IMR-90 (cell line): ENCODE measurements around the gene PPP5C. TPM values are rescaled to one million over a fixed set of nuclear protein-coding genes. Genes with fewer than 3 reads are reported as not detected.

Source experiments
- ATAC-seq: fragments of 200-7000 bp; cut with Tn5 transposase; 2 replicates; pipeline ENCODE4 v1.9.1; 2020; ENCODE audit warnings: low read depth, mild to moderate bottlenecking, moderate library complexity
- BruUV-seq: library from RNA; stranded (reverse); fragments of 400-500 nt; replicated peaks from 2 replicates; lab custom pipeline; 2021; lab: Mats Ljungman, UMichigan
- CTCF ChIA-PET: fragments of 300-600 bp; formaldehyde crosslinking; extraction: SDS; loops from one replicate; lab custom pipeline; 2021; ENCODE audit warnings: antibody characterized with exemption; lab: Yijun Ruan, JAX
- POLR2A ChIA-PET: fragments of 300-600 bp; sonication (Branson Sonifier 250); formaldehyde crosslinking; loops from one replicate; lab custom pipeline; 2022; ENCODE audit warnings: antibody characterized with exemption; ENCODE audit not compliant: unreplicated experiment; lab: Charles Lee
- DNase-seq: peaks from one replicate; pipeline ENCODE4 v3.0.0; 2013
- H2AFZ ChIP-seq: replicated peaks from 2 replicates; pipeline ENCODE3; 2013; ENCODE audit warnings: low read length, mild to moderate bottlenecking; ENCODE audit not compliant: poor library complexity
- H2AK5ac ChIP-seq: 2 replicates; pipeline ENCODE4 v1.6.1; 2013; ENCODE audit warnings: low read depth, low read length, inconsistent platforms
- H2AK9ac ChIP-seq: replicated peaks from 2 replicates; pipeline ENCODE3; 2013; ENCODE audit warnings: mild to moderate bottlenecking, low read depth, low read length, moderate library complexity; ENCODE audit not compliant: poor library complexity
- H2BK120ac ChIP-seq: 2 replicates; pipeline ENCODE4 v1.6.1; 2013; ENCODE audit warnings: low read depth, low read length, inconsistent platforms
- H2BK15ac ChIP-seq: 3 replicates; pipeline ENCODE4 v1.6.1; 2013; ENCODE audit warnings: low read depth, low read length, inconsistent platforms
- H2BK20ac ChIP-seq: 2 replicates; pipeline ENCODE4 v1.6.1; 2013; ENCODE audit warnings: low read depth, mild to moderate bottlenecking, inconsistent platforms, low read length, moderate library complexity
- H2BK5ac ChIP-seq: 2 replicates; pipeline ENCODE4 v1.6.1; 2013; ENCODE audit warnings: mild to moderate bottlenecking, low read depth, low read length, inconsistent platforms; ENCODE audit not compliant: poor library complexity, severe bottlenecking
- H3K14ac ChIP-seq: replicated peaks from 2 replicates; pipeline ENCODE4 v1.6.1; 2013; ENCODE audit warnings: low read depth, low read length, inconsistent platforms
- H3K18ac ChIP-seq: 2 replicates; pipeline ENCODE4 v1.6.1; 2013; ENCODE audit warnings: low read depth, low read length, control low read depth
- H3K23ac ChIP-seq: 2 replicates; pipeline ENCODE4 v1.6.1; 2013; ENCODE audit warnings: low read depth, low read length, inconsistent platforms
- H3K27ac ChIP-seq: 2 replicates; pipeline ENCODE4 v1.5.1; 2013; ENCODE audit warnings: mild to moderate bottlenecking, control low read depth, low read length; ENCODE audit not compliant: insufficient read depth
- H3K27me3 ChIP-seq: 2 replicates; pipeline ENCODE4 v1.6.1; 2013; ENCODE audit warnings: low read length; ENCODE audit not compliant: control insufficient read depth, insufficient read depth
- H3K36me3 ChIP-seq: 2 replicates; pipeline ENCODE4 v1.6.1; 2013; ENCODE audit warnings: low read length, mixed read lengths; ENCODE audit not compliant: control insufficient read depth, insufficient read depth
- H3K4ac ChIP-seq: 2 replicates; pipeline ENCODE4 v1.6.1; 2013; ENCODE audit warnings: low read depth, low read length, inconsistent platforms
- H3K4me1 ChIP-seq: 2 replicates; pipeline ENCODE4 v1.6.1; 2013; ENCODE audit warnings: low read length, mixed read lengths; ENCODE audit not compliant: control insufficient read depth, insufficient read depth
- H3K4me2 ChIP-seq: 2 replicates; pipeline ENCODE4 v1.6.1; 2013; ENCODE audit warnings: low read depth, mild to moderate bottlenecking, control low read depth, low read length, moderate library complexity
- H3K4me3 ChIP-seq: 2 replicates; pipeline ENCODE4 v1.5.1; 2013; ENCODE audit warnings: low read depth, mild to moderate bottlenecking, control low read depth, low read length, moderate library complexity; ENCODE audit not compliant: insufficient read depth
- H3K56ac ChIP-seq: 2 replicates; pipeline ENCODE4 v1.6.1; 2013; ENCODE audit warnings: low read length, inconsistent platforms; ENCODE audit not compliant: insufficient read depth; ENCODE audit errors: extremely low read depth
- H3K79me1 ChIP-seq, 2 experiments: 2 replicates each; pipeline ENCODE4 v1.6.1; 2013; ENCODE audit warnings: low read length in 2 of 2, inconsistent platforms in 1 of 2, low read depth in 1 of 2
- H3K9ac ChIP-seq: 2 replicates; pipeline ENCODE4 v1.6.1; 2013; ENCODE audit warnings: low read depth, low read length, control low read depth
- H3K9me1 ChIP-seq: 2 replicates; pipeline ENCODE4 v1.6.1; 2013; ENCODE audit warnings: low read length, inconsistent platforms; ENCODE audit not compliant: insufficient read depth
- H3K9me3 ChIP-seq: 2 replicates; pipeline ENCODE4 v1.6.1; 2013; ENCODE audit warnings: low read length; ENCODE audit not compliant: control insufficient read depth, insufficient read depth
- H4K20me1 ChIP-seq: 2 replicates; pipeline ENCODE4 v1.6.1; 2013; ENCODE audit warnings: low read length, inconsistent platforms; ENCODE audit not compliant: insufficient read depth
- H4K5ac ChIP-seq: 2 replicates; pipeline ENCODE4 v1.6.1; 2013; ENCODE audit warnings: mild to moderate bottlenecking, low read depth, low read length, control low read depth
- H4K8ac ChIP-seq, 2 experiments: 2 replicates each; pipeline ENCODE4 v1.6.1; 2013; ENCODE audit warnings: low read depth in 2 of 2, low read length in 2 of 2, control low read depth in 1 of 2, inconsistent platforms in 1 of 2
- H4K91ac ChIP-seq: 2 replicates; pipeline ENCODE4 v1.6.1; 2013; ENCODE audit warnings: low read depth, low read length, inconsistent platforms; ENCODE audit not compliant: insufficient read depth
- BHLHE40 ChIP-seq: fragments of 150-350 bp; IDR thresholded peaks from 2 replicates; pipeline ENCODE4 v1.6.1; 2016; ENCODE audit warnings: mild to moderate bottlenecking, low read depth, low read length
- CEBPB ChIP-seq: IDR thresholded peaks from 2 replicates; pipeline ENCODE4 v1.6.1; 2012; ENCODE audit warnings: low read depth, low read length, improper control_type of control experiment
- CHD1 ChIP-seq: IDR thresholded peaks from 2 replicates; pipeline ENCODE4 v1.6.1; 2012; ENCODE audit warnings: low read depth, low read length, improper control_type of control experiment
- CTCF ChIP-seq: conservative IDR thresholded peaks from 2 replicates; pipeline ENCODE4 v1.5.1; 2012; ENCODE audit warnings: mild to moderate bottlenecking, low read depth, low read length, improper control_type of control experiment
- ELK1 ChIP-seq: fragments of 150-350 bp; IDR thresholded peaks from 2 replicates; pipeline ENCODE4 v1.6.1; 2016; ENCODE audit warnings: low read depth, mild to moderate bottlenecking, low read length, moderate library complexity, borderline replicate concordance
- FOS ChIP-seq: fragments of 150-350 bp; IDR thresholded peaks from 2 replicates; pipeline ENCODE4 v1.6.1; 2016; ENCODE audit warnings: low read depth, low read length
- MAFK ChIP-seq: IDR thresholded peaks from 2 replicates; pipeline ENCODE4 v1.6.1; 2012; ENCODE audit warnings: low read depth, low read length, improper control_type of control experiment
- MAZ ChIP-seq: IDR thresholded peaks from 2 replicates; pipeline ENCODE4 v1.6.1; 2012; ENCODE audit warnings: low read depth, mild to moderate bottlenecking, low read length, improper control_type of control experiment, moderate library complexity, borderline replicate concordance
- MXI1 ChIP-seq: IDR thresholded peaks from 2 replicates; pipeline ENCODE4 v1.6.1; 2012; ENCODE audit warnings: low read depth, mild to moderate bottlenecking, low read length, moderate library complexity, borderline replicate concordance
- NFE2L2 ChIP-seq: fragments of 150-350 bp; IDR thresholded peaks from 2 replicates; pipeline ENCODE4 v1.6.1; 2016; ENCODE audit warnings: low read depth, mild to moderate bottlenecking, low read length
- POLR2A ChIP-seq: IDR thresholded peaks from 2 replicates; pipeline ENCODE4 v1.6.1; 2012; ENCODE audit warnings: mild to moderate bottlenecking, low read depth, low read length
- RAD21 ChIP-seq: IDR thresholded peaks from 2 replicates; pipeline ENCODE4 v1.6.1; 2012; ENCODE audit warnings: low read length, improper control_type of control experiment
- RCOR1 ChIP-seq: IDR thresholded peaks from 2 replicates; pipeline ENCODE4 v1.6.1; 2012; ENCODE audit warnings: mild to moderate bottlenecking, low read length, improper control_type of control experiment; ENCODE audit not compliant: insufficient replicate concordance
- RFX5 ChIP-seq: IDR thresholded peaks from 2 replicates; pipeline ENCODE4 v1.8.0; 2012; ENCODE audit warnings: low read depth, mild to moderate bottlenecking, low read length, moderate library complexity
- SMC3 ChIP-seq: fragments of 150-350 bp; IDR thresholded peaks from 2 replicates; pipeline ENCODE4 v1.6.1; 2016; ENCODE audit warnings: low read depth, mild to moderate bottlenecking, antibody characterized with exemption, low read length, moderate library complexity
- USF2 ChIP-seq: fragments of 150-350 bp; IDR thresholded peaks from 2 replicates; pipeline ENCODE4 v1.6.1; 2017; ENCODE audit warnings: mild to moderate bottlenecking, antibody characterized with exemption, low read length, low read depth
- WGBS, 2 experiments: methylation state at CpG; one replicate each; pipeline versions ENCODE4 v1.1.5 to v1.1.7; 2013; ENCODE audit warnings: missing lambda C conversion rate in 2 of 2; ENCODE audit not compliant: insufficient read length in 1 of 2; ENCODE audit errors: extremely low coverage in 2 of 2; 5-methylcytosine and 5-hydroxymethylcytosine counted together
- dilution Hi-C: fragments of 300-500 bp; cut with HindIII; formaldehyde crosslinking; loops from one replicate; pipeline ENCODE4 v1.14.3; 2018; ENCODE audit warnings: low sequenced_read_pairs; ENCODE audit not compliant: unreplicated experiment
- in situ Hi-C: fragments of 300-500 bp; cut with MboI; formaldehyde crosslinking; loops from 3 replicates; pipeline ENCODE4 v1.14.3; 2019; ENCODE audit warnings: low sequenced_read_pairs, inconsistent platforms, mixed read lengths
- intact Hi-C: fragments of 100-400 bp; cut with micrococcal nuclease; formaldehyde crosslinking; loops from 2 replicates; pipeline ENCODE4 v1.10.0; 2022
- polyA plus RNA-seq, 3 experiments: library from polyadenylated mRNA; depleted of rRNA; stranded (reverse); fragments of >200 nt; gene quantifications; 2 replicates each; pipeline ENCODE4 v1.2.3, GENCODE V29; 2012; ENCODE audit warnings: low replicate concordance in 1 of 3
- total RNA-seq: library from RNA; depleted of rRNA; stranded (reverse); fragments of >200 nt; gene quantifications from 2 replicates; pipeline ENCODE4 v1.2.3, GENCODE V29; 2012

Gene PPP5C
- total and polyA plus RNA-seq, 2 of the 4 experiments (the other 2 are of a cell fraction) = 80.5 to 128 TPM

GRCh38 chr19:46347572-46347883 lies 641 bp downstream of the PPP5C start:
- TF ChIP-seq CTCF (no peak), POLR2A (no peak), MAZ (no peak), CHD1 (no peak), RAD21 (no peak), USF2 (no peak), NFE2L2 (no peak), SMC3 (no peak), RCOR1 (no peak), CEBPB (no peak), MXI1 (no peak), RFX5 (no peak), ELK1 (no peak), FOS (no peak), MAFK (no peak), BHLHE40 (no peak)
- dilution Hi-C loops (no loop called here), intact Hi-C loops (loop anchor here (2.0 to 5.0 kb wide), 2 partner anchors 47 to 65 kb away; no protein-coding TSS in a partner anchor), in situ Hi-C loops (no loop called here)
- WGBS, 2 experiments = no CpG with 5 or more reads among the region's 3 CpGs
- ATAC-seq = no peak
- H3K23ac ChIP-seq = peak overlapping the region; percentile 45; the same call in 1 of the 2 replicates
- H3K9me3 ChIP-seq = no peaks in the 10 kb centered on the region
- H3K27ac ChIP-seq = peak overlapping the region; percentile 95
- H2BK120ac ChIP-seq = no peak overlapping the region
- peak overlapping the region; percentile 93 for H3K9ac ChIP-seq
- POLR2A ChIA-PET = interaction anchor here (0.7 kb wide), 1 partner anchor 616 kb away, joined by 5 read pairs; no protein-coding TSS in a partner anchor
- peak overlapping the region; percentile 100 for H2AFZ ChIP-seq
- BruUV-seq = no TSS peak
- H4K20me1 ChIP-seq = peaks cover 23% of the 10 kb centered on the region
- no peak overlapping the region for H2BK20ac ChIP-seq
- no peak overlapping the region; the same call in 1 of the 2 replicates for H4K91ac ChIP-seq
- H3K56ac ChIP-seq = no peak overlapping the region
- no peak overlapping the region for H2BK15ac ChIP-seq
- H2AK5ac ChIP-seq = peak overlapping the region; percentile 65; the same call in 1 of the 2 replicates
- H3K27me3 ChIP-seq = peaks cover 4% of the 10 kb centered on the region; the same call in 1 of the 2 replicates
- H3K14ac ChIP-seq = peak overlapping the region; percentile 99
- H3K4me3 ChIP-seq = peak overlapping the region; percentile 90
- no peak overlapping the region for H3K18ac ChIP-seq
- peak overlapping the region; percentile 90 to 98; a peak in 3 of 4 replicates for H4K8ac ChIP-seq
- peak overlapping the region; percentile 99 for H2AK9ac ChIP-seq
- CTCF ChIA-PET = interaction anchor here (0.8 to 1.6 kb wide), 4 partner anchors 10 to 25 kb away, joined by 3 to 6 read pairs (median 4); no protein-coding TSS in a partner anchor
- peaks cover 30 to 54% of the 10 kb centered on the region in 2 experiments; a peak in 3 of 4 replicates for H3K79me1 ChIP-seq
- H3K4me2 ChIP-seq = peak overlapping the region; percentile 82
- H2BK5ac ChIP-seq = peak overlapping the region; percentile 88
- H3K9me1 ChIP-seq = peaks cover 21% of the 10 kb centered on the region
- H4K5ac ChIP-seq = no peak overlapping the region
- peaks cover 18% of the 10 kb centered on the region for H3K4me1 ChIP-seq
- no peak for DNase-seq
- peak overlapping the region; percentile 88 for H3K4ac ChIP-seq
- H3K36me3 ChIP-seq = peaks cover 3% of the 10 kb centered on the region; the same call in 1 of the 2 replicates
